Activated T-cell treated with anti-CD3 and anti-CD28 coated beads, Interleukin-2, amount 50 U/mL, for 24 hours (primary cell): ENCODE results near the gene MMD.
"Not testable (repeated sequence)": the region's sequence is repeated elsewhere in the genome, so short reads cannot be mapped to it uniquely, and the experiment has no call there.

Experiments used
- DNase-seq: peaks from one replicate; pipeline ENCODE4 v3.0.0-alpha.2; 2020
- H3K27ac Mint-ChIP-seq: 2 replicates; pipeline ENCODE4 v1.8.0; 2020; ENCODE audit warnings: mild to moderate bottlenecking, mixed read lengths
- H3K27me3 Mint-ChIP-seq: 2 replicates; pipeline ENCODE4 v1.8.0; 2020; ENCODE audit warnings: mixed read lengths
- H3K36me3 Mint-ChIP-seq: 2 replicates; pipeline ENCODE4 v1.8.0; 2020; ENCODE audit warnings: low read depth, mixed read lengths
- H3K4me1 Mint-ChIP-seq: 2 replicates; pipeline ENCODE4 v1.8.0; 2020; ENCODE audit warnings: low read depth, mixed read lengths
- H3K4me3 Mint-ChIP-seq: 2 replicates; pipeline ENCODE4 v1.8.0; 2020; ENCODE audit warnings: mild to moderate bottlenecking, moderate library complexity, mixed read lengths
- H3K9me3 Mint-ChIP-seq: 2 replicates; pipeline ENCODE4 v1.8.0; 2020; ENCODE audit warnings: mixed read lengths

MMD gene

DNA sequence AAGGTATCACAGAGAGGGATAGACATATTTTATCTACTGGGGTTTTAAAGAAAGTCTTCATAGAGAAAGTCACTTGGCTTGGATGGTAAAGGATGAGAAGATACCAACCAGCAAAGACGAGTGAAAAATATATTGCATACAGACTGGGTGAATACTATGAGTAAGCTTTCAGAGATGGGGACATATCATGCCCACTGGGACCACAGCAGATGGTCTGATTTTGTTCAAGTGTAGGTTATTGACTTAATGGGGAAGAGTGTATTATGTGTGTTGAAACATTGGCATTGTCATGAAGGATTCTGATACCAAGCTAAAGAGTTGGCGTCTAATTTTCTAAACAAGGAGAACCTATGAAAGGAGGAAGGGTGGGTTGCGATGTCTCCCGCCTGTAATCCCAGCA is 13.8 kb upstream of the MMD start:
- Mint-ChIP-seq H3K4me1 (peaks cover 52% of the 10 kb centered on the region), H3K9me3 (no peaks in the 10 kb centered on the region), H3K4me3 (no peak overlapping the region), H3K36me3 (no peaks in the 10 kb centered on the region), H3K27me3 (peaks cover 16% of the 10 kb centered on the region), H3K27ac (no peak overlapping the region)
- no peak for DNase-seq

DNA sequence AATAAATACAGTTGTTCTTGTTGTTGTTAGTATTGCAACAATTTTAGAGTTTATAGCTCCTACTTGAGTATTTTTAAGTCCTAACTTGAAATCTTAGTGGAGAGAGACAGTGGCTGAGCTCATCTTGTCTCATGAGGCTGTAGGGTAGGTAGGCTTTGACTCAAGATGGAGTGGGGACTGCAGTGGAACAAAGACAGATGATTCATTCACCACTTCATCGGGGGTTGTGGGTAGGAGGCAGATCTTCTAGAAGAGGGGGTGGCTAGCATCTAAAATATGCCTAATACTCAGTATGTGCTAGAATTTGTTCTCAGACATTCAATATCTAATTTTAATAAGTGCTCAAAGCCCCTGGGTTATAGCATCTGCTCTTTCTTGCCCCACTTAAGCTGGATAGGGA is 13.1 kb upstream of the MMD start:
- H3K9me3 Mint-ChIP-seq = no peaks in the 10 kb centered on the region
- DNase-seq = no peak
- no peak overlapping the region for H3K4me3 Mint-ChIP-seq
- peaks cover 52% of the 10 kb centered on the region for H3K4me1 Mint-ChIP-seq
- no peaks in the 10 kb centered on the region for H3K36me3 Mint-ChIP-seq
- H3K27me3 Mint-ChIP-seq = peaks cover 16% of the 10 kb centered on the region
- peak overlapping the region; percentile 42 for H3K27ac Mint-ChIP-seq

DNA sequence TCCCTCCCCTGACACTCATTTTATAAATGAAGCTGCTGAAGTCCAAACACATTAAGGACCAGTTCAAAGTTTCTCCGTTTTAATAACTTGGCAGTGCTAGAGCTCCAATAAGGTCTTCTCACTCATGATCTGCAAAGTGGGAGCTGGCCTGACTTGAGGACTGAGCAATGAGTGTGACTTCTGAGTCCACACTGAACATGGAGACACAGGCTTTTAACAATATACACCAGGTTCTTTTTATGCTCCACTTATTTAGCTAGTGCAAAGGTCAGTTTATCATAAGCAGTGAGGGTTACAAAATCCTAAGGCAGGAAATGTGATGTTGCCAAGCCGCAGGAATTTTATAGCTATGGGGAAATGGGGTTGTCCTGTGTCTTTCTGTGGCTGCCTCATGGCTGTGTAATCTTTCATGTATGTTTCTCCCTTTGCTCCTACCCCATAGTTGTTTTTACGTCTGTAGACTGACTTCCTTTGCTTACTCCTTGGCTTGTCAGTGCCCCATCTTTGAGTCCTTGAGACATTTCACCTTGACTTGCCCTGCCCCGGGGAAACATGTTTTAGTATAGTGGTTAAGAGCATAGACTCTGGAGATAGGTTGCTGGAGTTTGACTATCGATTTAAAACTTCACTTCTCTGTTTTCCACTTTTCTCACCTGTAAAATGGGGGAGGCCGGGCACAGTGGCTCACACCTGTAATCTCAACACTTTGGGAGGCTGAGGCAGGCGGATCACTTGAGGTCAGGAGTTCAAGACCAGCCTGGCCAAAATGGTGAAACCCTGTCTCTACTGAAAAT is 12.2 kb upstream of the MMD start:
- no peak overlapping the region for H3K27ac Mint-ChIP-seq
- no peak overlapping the region for H3K4me3 Mint-ChIP-seq
- peaks cover 16% of the 10 kb centered on the region for H3K27me3 Mint-ChIP-seq
- no peaks in the 10 kb centered on the region for H3K9me3 Mint-ChIP-seq
- DNase-seq = no peak
- no peaks in the 10 kb centered on the region for H3K36me3 Mint-ChIP-seq
- H3K4me1 Mint-ChIP-seq = peaks cover 52% of the 10 kb centered on the region

DNA sequence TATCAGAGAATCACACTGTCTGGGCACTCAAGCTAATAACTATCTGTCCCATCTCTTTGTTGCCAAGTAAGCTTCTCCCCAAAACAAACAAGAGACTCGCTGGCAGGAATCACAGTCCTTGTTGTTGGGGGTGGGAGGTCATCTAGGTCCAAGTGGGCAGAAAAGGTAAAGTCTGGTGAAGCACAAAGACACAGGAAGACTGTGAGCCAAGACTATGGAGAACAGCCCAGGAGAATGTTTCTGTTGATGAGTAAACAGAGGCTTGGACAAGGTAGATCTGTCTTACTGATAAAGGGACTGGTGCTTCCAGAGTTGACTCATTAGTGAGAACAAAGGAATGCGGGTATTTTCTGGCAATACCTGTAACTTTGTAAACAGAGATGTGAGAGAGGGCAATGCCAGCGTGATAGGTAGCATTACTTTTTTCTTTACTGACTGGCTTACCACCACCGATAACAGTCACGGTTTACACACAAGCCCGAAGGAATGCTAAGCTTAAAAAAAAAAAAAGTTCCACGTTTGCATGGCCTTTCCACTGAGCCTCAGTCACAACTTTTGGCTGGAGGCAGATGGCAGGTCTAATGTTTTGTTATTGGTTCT is 11.5 kb upstream of the MMD start:
- Mint-ChIP-seq H3K4me3 (no peak overlapping the region), H3K9me3 (no peaks in the 10 kb centered on the region), H3K27ac (peak overlapping the region; percentile 5), H3K27me3 (peaks cover 16% of the 10 kb centered on the region), H3K4me1 (peaks cover 52% of the 10 kb centered on the region), H3K36me3 (no peaks in the 10 kb centered on the region)
- no peak for DNase-seq

DNA sequence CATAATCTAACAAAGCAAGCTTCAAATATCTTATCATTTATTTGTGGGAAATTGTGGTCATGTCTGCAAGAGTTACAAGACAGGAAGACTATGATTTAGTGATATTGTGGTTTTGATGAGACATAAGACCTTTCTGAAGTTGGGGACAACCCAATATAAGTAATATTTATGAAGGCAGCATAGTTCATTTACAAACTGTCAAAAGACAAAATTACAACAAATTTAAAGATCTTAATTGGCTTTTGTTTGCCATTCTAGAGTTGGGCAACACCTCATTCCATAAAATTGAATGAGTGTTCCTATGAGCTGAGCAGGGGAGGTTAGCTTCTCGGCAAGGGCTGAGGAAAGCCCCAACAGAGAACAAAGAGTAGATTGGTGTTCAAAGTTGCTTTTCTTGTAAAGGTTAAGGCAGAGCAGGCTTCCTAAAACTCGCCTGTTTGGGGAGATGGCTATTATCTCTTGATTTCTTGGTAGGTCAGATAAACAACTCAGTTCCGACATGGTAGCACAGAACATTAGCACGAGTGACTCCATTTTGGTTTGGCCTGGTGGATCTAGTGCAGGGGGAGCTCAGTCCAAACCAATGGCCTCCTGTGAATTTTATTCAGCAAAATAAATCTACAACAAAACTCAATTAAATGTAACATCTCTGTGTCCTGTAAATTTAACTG is 10.9 kb upstream of the MMD start:
- H3K36me3 Mint-ChIP-seq = no peaks in the 10 kb centered on the region
- H3K27ac Mint-ChIP-seq = peak overlapping the region; percentile 5
- peaks cover 51% of the 10 kb centered on the region for H3K4me1 Mint-ChIP-seq
- DNase-seq = no peak
- H3K27me3 Mint-ChIP-seq = peaks cover 12% of the 10 kb centered on the region
- H3K4me3 Mint-ChIP-seq = no peak overlapping the region
- no peaks in the 10 kb centered on the region for H3K9me3 Mint-ChIP-seq

DNA sequence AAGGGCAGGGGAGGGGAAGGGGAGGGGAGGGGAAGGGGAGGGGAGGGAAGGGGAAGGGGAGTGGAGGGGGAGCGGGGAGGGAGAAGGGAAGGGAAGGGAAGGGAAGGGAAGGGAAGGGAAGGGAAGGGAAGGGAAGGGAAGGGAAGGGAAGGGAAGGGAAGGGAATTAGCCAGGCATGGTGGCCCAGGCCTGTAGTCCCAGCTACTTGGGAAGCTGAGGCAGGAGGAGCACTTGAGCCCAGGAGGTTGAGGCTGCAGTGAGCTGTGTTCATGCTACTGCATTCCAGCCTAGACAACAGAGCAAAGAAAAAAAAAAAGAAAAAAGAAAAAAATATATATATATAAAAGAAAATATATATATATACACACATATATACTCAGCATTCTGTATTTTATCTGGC is 10.3 kb upstream of the MMD start:
- H3K4me1 Mint-ChIP-seq = peaks cover 45% of the 10 kb centered on the region
- peaks cover 15% of the 10 kb centered on the region for H3K27me3 Mint-ChIP-seq
- not testable (repeated sequence) for H3K9me3 Mint-ChIP-seq, H3K4me3 Mint-ChIP-seq, DNase-seq, H3K36me3 Mint-ChIP-seq, H3K27ac Mint-ChIP-seq

DNA sequence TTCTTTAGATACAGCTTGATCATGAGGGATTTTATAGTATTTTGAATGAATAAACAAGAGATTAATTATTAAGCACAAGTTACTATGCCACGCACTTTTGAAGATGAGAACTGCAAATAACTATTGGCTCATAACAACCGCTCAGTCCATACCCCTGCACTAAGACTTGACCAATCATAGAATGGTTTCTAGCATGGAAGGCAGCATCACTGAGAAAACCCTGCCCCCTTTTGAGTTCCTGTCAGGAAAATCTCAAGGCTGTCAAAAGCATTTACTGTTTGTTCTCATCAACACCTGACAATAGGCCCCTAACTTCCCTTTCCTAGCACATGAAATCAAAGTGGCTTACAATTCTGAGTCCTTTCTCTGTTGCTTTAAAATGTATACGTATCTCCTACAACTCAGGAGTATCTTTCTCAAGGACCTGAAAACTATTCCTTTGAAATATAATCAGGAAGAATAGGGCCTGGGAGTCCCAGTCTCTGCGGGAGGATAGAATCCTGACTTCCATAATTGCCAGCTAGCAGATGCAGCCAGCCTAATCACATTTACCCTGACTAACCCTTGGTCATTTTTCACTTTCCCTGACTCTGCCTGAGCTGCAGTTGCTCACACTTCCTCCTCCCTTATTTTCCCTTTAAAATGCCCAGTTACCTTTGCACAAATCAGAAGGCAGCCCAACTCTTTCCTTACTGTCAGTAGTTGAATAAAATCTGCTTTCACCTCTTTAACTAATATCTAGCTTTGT is 9.1 kb upstream of the MMD start:
- Mint-ChIP-seq H3K27ac (no peak overlapping the region), H3K9me3 (no peaks in the 10 kb centered on the region), H3K36me3 (no peaks in the 10 kb centered on the region), H3K27me3 (peaks cover 22% of the 10 kb centered on the region), H3K4me3 (no peak overlapping the region), H3K4me1 (peaks cover 36% of the 10 kb centered on the region)
- no peak for DNase-seq

DNA sequence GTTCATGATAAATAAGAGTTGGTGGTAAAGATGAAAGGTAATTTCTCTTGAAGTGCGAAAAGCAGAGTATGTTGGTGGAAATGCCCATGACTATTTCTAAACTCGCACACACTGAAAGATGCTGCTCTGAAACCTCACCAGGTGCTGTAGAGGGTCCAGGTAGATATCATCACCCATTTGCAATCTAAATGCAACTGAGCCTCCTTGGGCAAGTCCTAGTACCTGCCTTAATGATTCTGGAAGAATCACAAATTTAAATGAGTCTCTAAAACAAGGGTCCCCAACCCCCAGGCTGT is 5.9 kb upstream of the MMD start:
- H3K9me3 Mint-ChIP-seq = no peaks in the 10 kb centered on the region
- no peaks in the 10 kb centered on the region for H3K36me3 Mint-ChIP-seq
- no peak overlapping the region for H3K27ac Mint-ChIP-seq
- peaks cover 12% of the 10 kb centered on the region for H3K4me1 Mint-ChIP-seq
- DNase-seq = no peak
- no peak overlapping the region for H3K4me3 Mint-ChIP-seq
- H3K27me3 Mint-ChIP-seq = peaks cover 45% of the 10 kb centered on the region

DNA sequence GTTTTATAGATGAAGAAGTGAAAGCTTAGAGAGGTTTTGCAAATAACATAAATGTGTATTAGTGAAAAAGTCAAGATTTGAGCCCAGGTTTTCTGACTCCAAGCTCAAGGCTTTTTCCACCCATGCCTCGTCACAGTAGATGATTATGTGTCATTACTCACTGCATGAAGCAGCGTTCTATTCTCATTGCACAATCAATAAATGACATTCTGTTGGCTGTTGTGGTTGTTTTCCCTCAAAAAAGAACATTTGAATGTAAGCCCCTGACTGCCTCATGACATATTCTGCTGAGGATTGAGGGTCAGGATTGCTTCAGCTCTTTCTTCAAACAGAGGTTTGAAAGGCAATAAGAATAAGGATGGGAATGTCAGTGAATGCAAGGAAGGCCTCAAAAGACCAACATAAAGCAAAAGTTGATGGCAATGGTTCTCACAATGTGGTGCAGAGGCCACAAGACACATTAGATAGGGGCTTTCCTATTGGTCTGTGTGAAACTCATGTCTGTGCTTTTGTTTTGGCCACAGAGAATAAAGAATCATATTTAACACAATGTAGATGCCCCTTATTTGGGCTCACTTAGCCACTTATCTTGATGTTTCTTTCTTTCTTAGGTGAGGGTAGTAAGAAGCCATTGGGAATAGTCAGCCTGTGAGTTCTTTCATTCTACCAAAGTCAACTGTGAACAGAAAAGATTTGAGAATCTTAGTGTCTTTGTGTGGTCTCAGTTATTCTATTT is 5.4 kb upstream of the MMD start:
- Mint-ChIP-seq H3K4me3 (no peak overlapping the region), H3K27ac (no peak overlapping the region), H3K36me3 (no peaks in the 10 kb centered on the region), H3K4me1 (peaks cover 10% of the 10 kb centered on the region), H3K27me3 (peaks cover 48% of the 10 kb centered on the region), H3K9me3 (no peaks in the 10 kb centered on the region)
- DNase-seq = no peak

DNA sequence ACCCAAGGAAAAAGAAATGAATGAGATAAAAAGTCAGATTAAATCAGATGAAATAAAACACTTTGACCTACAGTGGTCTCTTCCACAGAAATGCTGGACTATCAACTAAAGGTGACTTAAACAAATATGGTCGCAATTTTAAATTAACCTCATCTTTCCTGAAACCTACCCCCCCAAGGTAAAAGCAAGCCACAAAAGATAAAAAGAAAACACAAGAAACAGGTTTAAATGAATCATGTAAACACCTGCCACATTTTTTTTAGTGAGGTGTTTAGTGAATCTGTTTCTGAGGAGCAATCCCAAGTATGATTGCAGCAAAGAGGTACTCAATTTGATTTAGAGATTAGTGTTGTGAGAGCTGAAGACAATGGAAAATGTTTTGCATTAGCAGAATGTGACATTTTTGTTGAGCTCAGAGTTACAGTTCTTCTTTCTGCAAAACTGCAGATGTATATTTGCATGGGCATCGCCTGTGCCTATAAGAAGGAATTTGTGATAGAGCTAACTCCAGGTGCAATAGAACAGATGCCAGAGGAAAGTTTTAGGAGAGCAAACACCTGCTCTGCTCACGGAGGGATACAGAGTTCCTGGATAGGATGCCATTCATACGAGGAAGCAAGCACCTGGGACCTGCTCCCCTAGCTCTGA is 3.4 kb upstream of the MMD start:
- peaks cover 48% of the 10 kb centered on the region for H3K27me3 Mint-ChIP-seq
- no peak overlapping the region for H3K27ac Mint-ChIP-seq
- H3K4me3 Mint-ChIP-seq = no peak overlapping the region
- peaks cover 15% of the 10 kb centered on the region for H3K4me1 Mint-ChIP-seq
- no peaks in the 10 kb centered on the region for H3K9me3 Mint-ChIP-seq
- H3K36me3 Mint-ChIP-seq = peaks cover 12% of the 10 kb centered on the region
- no peak for DNase-seq

DNA sequence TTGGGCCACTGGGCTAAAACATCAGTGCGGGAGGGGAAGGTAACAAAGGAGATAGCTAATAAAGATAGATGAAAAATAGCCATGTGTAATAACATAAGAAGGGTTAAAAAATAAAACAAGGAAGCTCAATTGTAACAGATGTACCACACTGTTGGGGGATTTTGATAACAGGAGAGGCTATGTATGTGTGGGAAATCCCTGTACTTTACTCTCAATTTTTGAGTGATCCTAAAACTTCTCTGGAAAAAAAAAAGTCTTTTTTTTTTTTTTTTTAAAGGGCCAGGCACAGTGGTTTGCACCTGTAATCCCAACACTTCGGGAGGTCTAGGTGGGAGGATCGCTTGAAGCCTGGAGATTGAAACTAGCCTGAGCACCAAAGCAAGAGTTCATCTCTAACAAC is 1.9 kb upstream of the MMD start:
- Mint-ChIP-seq H3K4me1 (peaks cover 30% of the 10 kb centered on the region), H3K27ac (no peak overlapping the region), H3K4me3 (no peak overlapping the region), H3K9me3 (no peaks in the 10 kb centered on the region), H3K36me3 (peaks cover 21% of the 10 kb centered on the region), H3K27me3 (peaks cover 48% of the 10 kb centered on the region)
- DNase-seq = no peak

DNA sequence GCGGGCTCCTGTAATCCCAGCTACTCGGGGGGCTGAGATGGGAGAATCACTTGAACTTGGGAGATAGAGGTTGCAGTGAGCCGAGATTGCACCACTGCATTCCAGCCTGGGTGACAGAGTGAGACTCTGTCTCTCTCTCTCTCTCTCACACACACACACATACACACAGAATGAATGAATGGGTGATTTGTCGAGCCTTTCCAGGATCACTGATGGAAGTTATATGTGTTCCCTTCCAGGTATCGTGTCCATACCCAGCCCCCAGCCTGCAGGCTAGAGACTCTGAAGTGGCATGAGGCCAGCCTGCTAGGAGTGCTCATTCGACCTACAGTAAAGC is 1.2 kb upstream of the MMD start:
- H3K4me1 Mint-ChIP-seq = peaks cover 35% of the 10 kb centered on the region
- peaks cover 43% of the 10 kb centered on the region for H3K27me3 Mint-ChIP-seq
- H3K27ac Mint-ChIP-seq, H3K9me3 Mint-ChIP-seq, DNase-seq, H3K4me3 Mint-ChIP-seq: not testable (repeated sequence)
- peaks cover 21% of the 10 kb centered on the region for H3K36me3 Mint-ChIP-seq

DNA sequence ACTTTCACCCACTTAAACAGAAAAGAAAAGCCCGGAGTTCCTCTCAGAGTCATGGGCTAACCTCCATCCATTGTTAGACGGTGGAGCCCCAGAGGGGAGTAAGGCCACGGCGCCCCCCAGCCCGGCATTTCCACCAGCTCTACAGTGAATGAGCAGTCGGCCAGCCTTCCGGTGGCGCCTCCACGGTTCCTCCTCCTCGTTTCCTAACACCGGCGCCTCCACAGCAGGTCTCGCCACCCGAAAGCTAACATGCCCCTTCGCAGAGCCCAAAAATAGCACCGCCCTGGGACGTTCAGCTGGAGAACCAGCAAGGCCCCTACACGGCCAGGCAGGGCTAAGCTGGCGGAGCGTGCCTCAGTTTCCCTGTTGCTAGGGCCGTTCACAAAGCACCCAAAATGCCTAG is 858 bp downstream of the MMD start:
- Mint-ChIP-seq H3K4me1 (peaks cover 51% of the 10 kb centered on the region), H3K27me3 (peaks cover 31% of the 10 kb centered on the region), H3K27ac (peak overlapping the region; percentile 93), H3K9me3 (no peaks in the 10 kb centered on the region), H3K36me3 (peaks cover 24% of the 10 kb centered on the region), H3K4me3 (peak overlapping the region; percentile 93)
- peak; percentile 68 for DNase-seq
